ENCODE measurements around the gene DNAJB8. TPM values are rescaled to one million over a fixed set of nuclear protein-coding genes. Genes with fewer than 3 reads are reported as not detected.

Gene DNAJB8
- not detected in 2 replicates for total RNA-seq

DNA sequence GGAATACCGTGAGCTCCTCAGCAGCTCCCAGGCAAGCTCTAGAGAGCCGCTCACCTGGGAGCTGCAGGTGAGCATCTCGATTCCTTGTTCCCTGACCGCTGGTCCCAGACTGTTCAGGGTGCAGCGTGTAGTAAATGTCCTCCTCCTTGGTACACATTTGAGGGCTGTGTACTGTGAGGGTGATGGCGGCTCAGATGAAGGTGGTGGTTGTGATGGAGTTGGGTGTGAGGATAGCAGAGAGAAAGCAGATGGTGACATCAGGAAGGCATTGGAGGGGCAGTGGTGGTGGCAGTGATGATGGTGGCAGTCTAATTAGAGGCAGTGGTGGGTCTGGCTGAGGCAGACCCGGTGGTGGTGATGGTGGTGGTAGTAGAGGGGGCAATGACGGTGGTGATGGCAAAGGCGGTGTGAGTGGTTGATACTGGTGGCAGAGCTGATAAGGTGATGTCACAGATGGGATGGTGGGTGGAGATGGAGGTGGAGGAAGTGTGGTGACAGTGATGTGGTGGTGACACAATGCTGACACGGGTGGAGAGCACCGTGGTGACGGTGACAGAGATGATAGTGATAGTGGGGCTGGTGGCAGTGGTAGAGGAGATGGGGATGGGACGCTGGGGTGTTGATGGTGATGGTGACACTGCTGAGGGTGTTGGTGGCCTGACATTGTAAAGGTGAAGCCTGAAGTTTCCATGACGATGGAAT is at the start of gene DNAJB8:
DNAJB8 (minus strand) TSS at position 51 of the 702 bp plus-strand sequence. CDS start 3,645 bp downstream, outside the sequence.

DNA sequence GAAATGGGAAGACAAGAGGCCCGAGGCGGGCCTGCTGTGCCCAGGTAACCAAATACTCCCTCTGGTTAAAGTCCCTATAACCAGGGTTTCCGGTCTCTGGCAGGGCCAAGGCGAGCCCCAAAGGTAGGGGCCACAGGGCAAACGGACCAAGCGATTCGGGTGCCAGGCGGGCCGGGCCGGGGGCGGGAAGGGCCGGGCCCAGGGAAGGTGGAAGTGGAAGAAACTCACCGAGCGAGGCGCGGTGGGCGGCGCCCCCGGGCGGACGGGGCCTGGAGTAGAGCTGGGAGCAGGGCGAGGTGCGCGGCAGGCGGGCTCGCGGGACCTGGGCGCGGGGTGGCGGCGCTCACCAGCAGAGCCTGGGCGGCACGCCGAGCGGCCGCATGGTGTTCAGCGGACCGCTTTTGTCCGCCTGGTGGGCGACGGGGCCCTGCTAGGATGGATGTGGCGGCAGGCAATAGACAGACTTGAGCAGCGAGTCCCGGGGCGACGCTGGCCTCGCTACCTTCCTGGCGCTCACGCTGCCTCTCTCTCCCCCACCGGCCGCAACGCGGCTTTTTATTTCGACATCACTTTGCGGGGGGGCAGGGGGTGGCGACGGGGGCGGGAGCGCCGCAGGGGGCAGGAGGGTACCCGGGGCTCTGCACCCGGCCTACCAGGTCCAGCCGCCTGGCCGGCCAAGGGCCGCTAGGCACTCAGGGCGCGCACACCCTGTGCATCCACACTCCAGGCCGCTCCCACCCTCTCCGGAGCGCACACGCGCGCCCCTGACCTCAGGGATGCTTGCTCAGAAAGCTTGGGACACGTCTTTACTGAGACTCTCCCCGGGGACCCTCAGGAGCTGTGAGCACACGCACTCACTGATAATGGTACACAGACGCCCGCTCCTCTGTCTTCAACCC is 26.2 kb upstream of the DNAJB8 start, which contains the start of gene GATA2:
GATA2 (minus strand) TSS at position 531 of the 899 bp plus-strand sequence. CDS start 6,170 bp downstream, outside the sequence.

Other genes with a start within 250 kb of the DNAJB8 start
- 2.8 and 3.7 TPM in 2 replicates for gene GATA2, start 26.3 kb upstream of the DNAJB8 start, total RNA-seq
- 321 and 336 TPM in 2 replicates for gene RPN1, start 183.9 kb upstream of the DNAJB8 start, total RNA-seq